SK-N-MC (cell line): ENCODE data around the gene GCG.

ENCODE experiments used
- DNase-seq: peaks from one replicate; pipeline ENCODE4 v3.0.0-alpha.2; 2011; ENCODE audit warnings: low read depth, low spot score
- H3K27ac ChIP-seq: fragments of 200-600 bp; sonication (generic); 2 replicates; pipeline ENCODE4 v1.5.1; 2016; ENCODE audit warnings: mixed run types
- H3K36me3 ChIP-seq: fragments of 200-600 bp; sonication (generic); 2 replicates; pipeline ENCODE4 v1.6.1; 2017; ENCODE audit warnings: antibody characterized with exemption, low read length, mixed read lengths; ENCODE audit not compliant: insufficient read depth
- H3K4me3 ChIP-seq: fragments of 200-600 bp; sonication (generic); 2 replicates; pipeline ENCODE4 v1.5.1; 2016
- H3K9ac ChIP-seq: fragments of 200-600 bp; sonication (generic); 2 replicates; pipeline ENCODE4 v1.8.0; 2017; ENCODE audit warnings: mixed run types, mixed read lengths; ENCODE audit not compliant: insufficient read length
- H3K9me3 ChIP-seq: fragments of 200-600 bp; sonication (generic); 2 replicates; pipeline ENCODE4 v1.6.1; 2017; ENCODE audit warnings: low read depth, mild to moderate bottlenecking, antibody characterized with exemption, low read length, moderate library complexity, mixed read lengths
- EZH2 ChIP-seq: fragments of 200-600 bp; sonication (generic); IDR thresholded peaks from one replicate; pipeline ENCODE4 v1.6.1; 2017; ENCODE audit warnings: antibody characterized with exemption
- FOXP2 ChIP-seq: optimal IDR thresholded peaks from 2 replicates; pipeline ENCODE3; 2011; ENCODE audit warnings: mild to moderate bottlenecking, moderate library complexity; ENCODE audit not compliant: insufficient read depth; ENCODE audit errors: extremely low read length, control extremely low read depth
- POLR2AphosphoS5 ChIP-seq: IDR thresholded peaks from 2 replicates; pipeline ENCODE4 v1.6.1; 2012; ENCODE audit warnings: mild to moderate bottlenecking, low read depth, low read length, borderline replicate concordance

GCG gene

DNA sequence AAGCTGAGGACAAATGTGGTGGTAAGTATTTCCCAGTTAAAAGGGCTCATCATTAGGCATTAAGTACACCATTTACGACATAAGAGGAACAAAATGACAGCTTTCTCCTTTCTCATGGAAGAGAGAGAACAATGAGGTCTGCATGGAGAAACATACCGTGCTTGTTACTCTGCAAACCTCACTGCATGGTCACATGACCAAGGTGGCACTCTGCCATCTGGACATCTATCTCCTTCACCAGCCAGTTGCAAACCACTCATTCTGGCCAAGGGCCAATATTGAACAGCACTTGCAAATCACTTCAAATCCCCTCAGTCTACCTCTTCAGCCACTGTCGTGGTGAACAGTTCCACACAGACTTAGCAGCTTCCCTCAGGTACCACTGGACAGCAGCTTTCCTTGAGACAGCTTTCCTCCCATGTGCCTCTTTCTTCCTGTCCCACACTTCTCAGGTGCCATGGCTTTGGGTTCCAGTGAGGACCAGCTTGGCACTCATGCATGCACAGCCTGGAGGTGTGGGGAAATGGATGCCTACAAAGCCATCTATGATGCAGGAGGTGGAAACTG is 48.5 kb downstream of the GCG start:
- no peak overlapping the region for H3K4me3 ChIP-seq
- H3K9me3 ChIP-seq, result no peaks in the 10 kb centered on the region
- TF ChIP-seq EZH2, result no peak
- TF ChIP-seq FOXP2, result no peak
- no peak overlapping the region for H3K27ac ChIP-seq
- H3K9ac ChIP-seq, result no peak overlapping the region
- H3K36me3 ChIP-seq, result no peaks in the 10 kb centered on the region
- DNase-seq, result no peak

DNA sequence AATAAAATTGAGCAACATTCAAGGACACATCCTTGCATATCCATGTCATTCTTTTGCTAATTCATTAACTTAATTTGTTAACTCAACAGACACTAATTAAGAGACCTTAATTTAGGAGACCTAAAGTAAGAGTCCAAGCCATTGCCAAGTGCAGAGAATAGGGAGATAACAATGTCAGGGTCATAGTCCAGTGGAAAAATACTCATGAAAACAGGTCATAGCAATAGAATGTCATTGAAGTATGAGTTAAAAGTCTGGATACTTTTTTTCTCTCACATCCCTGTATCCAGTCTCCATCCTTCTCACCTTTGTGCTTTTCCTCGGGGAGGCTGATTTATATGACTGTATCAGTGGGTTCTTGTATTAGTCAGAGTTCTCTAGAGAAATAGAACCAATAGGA is 51.5 kb downstream of the GCG start:
- no peak overlapping the region for H3K9ac ChIP-seq
- no peak overlapping the region for H3K27ac ChIP-seq
- no peak for DNase-seq
- H3K4me3 ChIP-seq, result no peak overlapping the region
- TF ChIP-seq POLR2AphosphoS5 (no peak), FOXP2 (no peak), EZH2 (no peak)
- H3K9me3 ChIP-seq, result no peaks in the 10 kb centered on the region
- H3K36me3 ChIP-seq, result no peaks in the 10 kb centered on the region

GRCh38 chr2:162099836-162100235 is 52.2 kb downstream of the GCG start:
- Histone ChIP-seq H3K36me3 (no peaks in the 10 kb centered on the region), H3K27ac (no peak overlapping the region), H3K9ac (no peak overlapping the region), H3K9me3 (no peaks in the 10 kb centered on the region), H3K4me3 (no peak overlapping the region)
- TF ChIP-seq FOXP2, result no peak
- TF ChIP-seq EZH2, result no peak
- TF ChIP-seq POLR2AphosphoS5, result no peak
- no peak for DNase-seq
